Adrenal gland (tissue), 5 donors: ENCODE data around the gene SH2D5.
A peak's percentile ranks its signal among the peaks of the same experiment; 100 is the strongest.

Experiments
- POLR2A ChIP-seq, 2 donors: fragments of 450-650 bp; IDR thresholded peaks; one replicate each; pipeline ENCODE4 v1.6.1; 2017; ENCODE audit warnings: antibody characterized with exemption in 2 of 2, mild to moderate bottlenecking in 2 of 2, moderate library complexity in 1 of 2
- TF ChIP-seq, protein P1 (sequence below), 6 experiments: fragments of 450-650 bp in 4 of 6; fragments of 200-600 bp in 2 of 6; sonication (generic) in 1 of 6; IDR thresholded peaks; 1 replicate in 5 of 6; 2 replicates in 1 of 6; pipeline versions ENCODE4 v1.5.1 to v1.8.0; 2016 to 2021; ENCODE audit warnings: antibody characterized with exemption in 6 of 6, mild to moderate bottlenecking in 2 of 6, moderate library complexity in 1 of 6
- donor health status: DM: no; HTN: no; CAD: no.

DNA sequence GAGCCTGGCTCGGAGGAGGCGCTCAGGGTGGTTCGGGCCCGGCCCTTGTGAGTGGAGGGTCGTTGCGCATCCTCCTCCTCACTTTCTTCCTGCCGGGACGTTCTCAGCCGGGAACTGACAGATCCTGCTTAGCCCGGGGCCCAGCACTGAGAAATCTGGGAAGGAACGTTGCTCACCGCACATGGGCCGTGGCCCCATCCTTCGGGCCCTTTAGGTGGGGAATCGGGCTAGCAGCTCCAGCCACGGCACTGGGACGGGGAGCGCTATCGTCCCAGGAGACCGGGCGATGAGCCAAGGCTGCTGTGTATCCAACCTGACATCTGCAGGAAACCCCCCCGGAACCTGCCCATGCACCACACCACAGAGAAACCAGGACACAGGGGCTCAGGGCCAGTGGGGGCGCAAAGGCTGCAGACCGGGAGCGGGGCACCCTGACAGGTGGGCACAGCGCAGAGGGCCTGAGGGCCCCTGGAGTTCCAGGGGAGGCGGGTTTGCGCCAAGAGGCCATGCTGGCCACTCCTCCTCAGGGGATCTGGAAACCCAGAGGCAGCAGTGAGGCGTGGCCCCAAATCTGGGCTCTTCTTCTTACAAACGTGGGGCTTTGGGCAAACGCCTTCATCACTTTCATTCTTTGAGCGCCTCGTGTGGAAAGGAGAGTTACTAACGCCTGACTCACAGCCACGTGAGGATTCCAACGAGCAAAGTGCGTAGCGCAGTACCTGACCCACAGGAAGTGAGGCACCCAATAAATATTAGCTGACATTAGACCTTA lies at the start of gene SH2D5:
- TF ChIP-seq, protein P1, sequence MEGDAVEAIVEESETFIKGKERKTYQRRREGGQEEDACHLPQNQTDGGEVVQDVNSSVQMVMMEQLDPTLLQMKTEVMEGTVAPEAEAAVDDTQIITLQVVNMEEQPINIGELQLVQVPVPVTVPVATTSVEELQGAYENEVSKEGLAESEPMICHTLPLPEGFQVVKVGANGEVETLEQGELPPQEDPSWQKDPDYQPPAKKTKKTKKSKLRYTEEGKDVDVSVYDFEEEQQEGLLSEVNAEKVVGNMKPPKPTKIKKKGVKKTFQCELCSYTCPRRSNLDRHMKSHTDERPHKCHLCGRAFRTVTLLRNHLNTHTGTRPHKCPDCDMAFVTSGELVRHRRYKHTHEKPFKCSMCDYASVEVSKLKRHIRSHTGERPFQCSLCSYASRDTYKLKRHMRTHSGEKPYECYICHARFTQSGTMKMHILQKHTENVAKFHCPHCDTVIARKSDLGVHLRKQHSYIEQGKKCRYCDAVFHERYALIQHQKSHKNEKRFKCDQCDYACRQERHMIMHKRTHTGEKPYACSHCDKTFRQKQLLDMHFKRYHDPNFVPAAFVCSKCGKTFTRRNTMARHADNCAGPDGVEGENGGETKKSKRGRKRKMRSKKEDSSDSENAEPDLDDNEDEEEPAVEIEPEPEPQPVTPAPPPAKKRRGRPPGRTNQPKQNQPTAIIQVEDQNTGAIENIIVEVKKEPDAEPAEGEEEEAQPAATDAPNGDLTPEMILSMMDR (IDR thresholded peaks at IDR 0.05): peak in 5 of 6 experiments; percentile 22 to 36 (median 31)
- peak; percentile 18 to 74 for TF ChIP-seq POLR2A (IDR thresholded peaks at IDR 0.05)
